Right ventricle myocardium superior (tissue), 1 donor: ENCODE results near the gene PCID2. TPM values are rescaled to one million over a fixed set of nuclear protein-coding genes. Genes with fewer than 3 reads are reported as not detected.

Source experiments
- ATAC-seq: fragments of 200-7000 bp; cut with Tn5 transposase; one replicate; pipeline ENCODE4 v1.9.1; 2020; ENCODE audit warnings: mild to moderate bottlenecking; ENCODE audit not compliant: poor library complexity
- DNase-seq: peaks from one replicate; pipeline ENCODE4 v3.0.0-alpha.2; 2020
- intact Hi-C: fragments of 100-400 bp; cut with DNase I; formaldehyde crosslinking; loops from one replicate; pipeline ENCODE4 v1.11.2; 2022
- total RNA-seq: library from RNA; stranded (reverse); fragmentation: NEBNext Ultra II Directional; extraction: Animal tissue kit (Norgen Biotek cat#: 25700); gene quantifications from one replicate; pipeline ENCODE4 v1.2.1, GENCODE V29; 2021
- donor health status: DM: no; HTN: yes; CAD: no; lungs with severe emphysema.

PCID2 gene
- total RNA-seq, 1 donor from 2014 or later: 54.4 TPM

DNA sequence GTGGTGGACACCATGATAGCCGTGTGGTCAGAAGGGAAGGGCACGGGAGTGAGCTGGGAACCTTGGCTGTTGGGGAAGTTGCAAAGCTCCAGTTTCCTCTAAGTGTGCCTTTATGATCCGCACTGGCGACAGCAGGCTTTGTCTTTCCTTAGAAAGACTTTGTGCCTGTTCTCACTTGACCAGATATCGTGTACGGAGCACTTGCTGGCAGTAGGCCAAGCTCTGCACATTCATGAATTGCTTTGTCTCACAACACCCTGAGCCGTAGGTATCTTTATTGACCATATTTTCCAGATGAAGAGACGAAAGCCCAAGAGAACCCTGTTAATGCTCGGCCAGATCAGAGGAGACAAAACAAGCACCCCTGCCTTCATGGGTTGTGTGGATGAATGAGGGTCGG lies 16.0 kb upstream of the PCID2 start:
- intact Hi-C loops: loop anchor here (5.0 kb wide), 1 partner anchor 192 kb away; no protein-coding TSS in a partner anchor
- ATAC-seq: peak; percentile 45

DNA sequence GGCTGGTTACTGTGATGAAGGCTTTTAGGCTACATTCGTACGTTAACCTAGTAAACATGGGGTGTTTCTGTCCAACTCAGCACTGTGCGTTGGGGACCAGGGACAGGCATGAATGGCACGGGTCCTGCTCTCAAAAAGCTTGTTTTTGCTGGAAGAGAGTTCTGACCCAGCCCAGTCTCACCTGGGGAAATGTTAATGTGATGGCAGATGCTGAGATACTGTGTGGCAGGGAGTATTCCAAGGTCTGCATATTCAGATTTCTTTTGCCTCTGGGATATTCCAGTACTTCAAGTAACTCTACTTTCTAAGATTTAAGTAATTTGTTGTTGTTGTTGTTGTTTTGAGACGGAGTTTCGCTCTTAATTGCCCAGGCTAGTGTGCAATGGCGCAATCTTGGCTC lies 14.6 kb upstream of the PCID2 start:
- ATAC-seq (no peak), DNase-seq (no peak)
- intact Hi-C loops: loop anchor here (5.0 kb wide), 1 partner anchor 191 kb away; no protein-coding TSS in a partner anchor

More for the DNA sequence above, 16.0 kb upstream of the PCID2 start:
- DNase-seq: peak; percentile 65

DNA sequence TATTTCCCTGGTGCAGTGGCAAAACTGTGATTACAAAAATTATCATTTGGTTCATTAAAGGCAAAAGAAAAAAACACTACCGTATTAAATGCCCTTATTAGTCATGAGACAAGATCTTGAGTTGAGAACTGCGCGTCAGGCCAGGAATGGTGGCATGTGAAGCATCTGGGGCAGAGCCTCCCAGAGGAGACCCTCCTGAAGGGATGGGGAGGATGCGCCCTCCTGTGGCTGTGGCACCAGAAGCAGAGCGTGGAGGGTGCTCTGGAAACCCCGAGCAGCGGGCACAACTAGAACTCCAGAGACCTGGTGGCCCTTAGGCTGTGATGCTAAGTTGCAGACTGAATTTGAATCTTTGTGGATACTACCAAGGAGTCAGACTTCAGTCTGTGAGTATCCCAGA lies 12.4 kb upstream of the PCID2 start:
- ATAC-seq (peak; percentile 53), DNase-seq (no peak)
- intact Hi-C loops: loop anchor here (5.0 kb wide), 1 partner anchor 189 kb away; no protein-coding TSS in a partner anchor

DNA sequence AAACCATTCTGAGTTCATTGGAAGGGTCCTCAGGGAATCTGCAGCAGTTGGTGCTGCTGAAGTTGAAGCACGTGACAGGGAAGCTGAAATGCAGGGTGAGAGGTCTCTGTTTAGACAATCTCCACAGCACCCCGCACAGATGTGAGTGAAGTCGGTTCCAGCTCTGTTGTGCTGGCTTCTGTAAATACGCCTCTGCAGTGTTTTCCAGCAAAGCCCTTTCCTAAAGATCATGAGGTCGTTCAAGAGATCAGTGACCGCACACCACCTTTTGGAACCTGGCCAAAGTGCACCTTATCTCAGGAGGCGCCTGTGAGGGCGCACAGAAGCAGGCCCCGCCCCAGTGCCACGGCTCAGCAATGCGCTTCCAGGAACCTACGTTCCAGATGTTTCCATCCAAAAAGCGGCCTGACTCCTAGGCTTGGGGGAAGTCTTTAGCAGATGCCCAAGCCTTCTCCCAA lies 11.7 kb upstream of the PCID2 start:
- ATAC-seq (peak; percentile 25), DNase-seq (no peak)
- intact Hi-C loops: loop anchor here (5.0 kb wide), 1 partner anchor 188 kb away; no protein-coding TSS in a partner anchor

DNA sequence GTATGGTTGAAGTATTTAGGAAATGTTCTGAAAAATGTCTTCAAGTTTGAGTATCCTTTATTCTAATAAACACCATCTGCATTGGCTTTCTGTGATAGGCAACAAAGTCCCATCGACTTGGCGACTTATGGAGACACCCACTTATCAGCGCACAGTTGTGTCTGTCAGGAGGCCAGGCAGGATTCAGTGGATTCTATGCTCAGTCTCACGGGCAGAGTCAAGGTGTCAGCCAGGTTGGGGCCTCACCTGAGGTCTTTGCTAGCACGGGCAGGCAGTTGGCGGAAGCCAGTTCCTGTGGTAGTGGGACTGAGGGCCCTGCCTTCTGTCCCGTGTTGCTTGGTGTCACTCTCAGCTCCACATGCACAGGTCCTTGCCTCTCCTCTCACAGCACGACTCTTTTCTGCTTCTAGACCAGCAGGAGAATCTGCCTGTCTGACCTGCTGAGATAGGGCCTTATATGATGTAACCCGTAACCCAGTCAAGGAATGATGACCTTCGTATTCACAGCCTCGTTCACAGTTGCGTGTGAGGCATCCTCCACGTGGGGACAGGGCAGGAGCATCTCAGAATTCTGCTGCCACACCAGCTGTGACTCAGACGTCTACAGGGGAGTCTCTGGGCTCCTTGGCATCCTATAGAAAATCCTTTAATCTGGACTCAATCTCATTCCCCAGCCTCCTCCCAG lies 10.9 kb upstream of the PCID2 start:
- intact Hi-C loops: no loop called here

DNA sequence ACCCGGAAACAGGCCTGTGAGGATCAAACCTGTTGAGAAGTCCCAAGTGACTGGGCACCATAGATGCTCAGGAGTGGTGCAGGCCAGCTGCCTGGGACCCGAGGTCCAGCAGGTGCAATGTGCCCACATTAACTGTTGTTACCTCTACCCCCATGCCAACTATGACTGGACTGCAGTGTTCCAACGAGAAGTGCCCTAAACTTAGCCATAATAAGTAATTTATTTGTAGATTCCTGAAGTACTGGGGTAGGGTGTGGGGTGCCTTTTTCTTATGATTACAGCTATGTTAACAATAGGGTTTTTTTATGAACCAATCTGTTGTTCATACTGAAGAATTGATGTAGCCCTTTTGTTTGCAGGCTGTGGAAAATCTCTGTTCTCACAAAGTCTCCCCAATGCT lies 10.1 kb upstream of the PCID2 start:
- DNase-seq: no peak
- intact Hi-C loops: no loop called here

More for the DNA sequence above, 10.9 kb upstream of the PCID2 start:
- ATAC-seq (no peak), DNase-seq (no peak)

DNA sequence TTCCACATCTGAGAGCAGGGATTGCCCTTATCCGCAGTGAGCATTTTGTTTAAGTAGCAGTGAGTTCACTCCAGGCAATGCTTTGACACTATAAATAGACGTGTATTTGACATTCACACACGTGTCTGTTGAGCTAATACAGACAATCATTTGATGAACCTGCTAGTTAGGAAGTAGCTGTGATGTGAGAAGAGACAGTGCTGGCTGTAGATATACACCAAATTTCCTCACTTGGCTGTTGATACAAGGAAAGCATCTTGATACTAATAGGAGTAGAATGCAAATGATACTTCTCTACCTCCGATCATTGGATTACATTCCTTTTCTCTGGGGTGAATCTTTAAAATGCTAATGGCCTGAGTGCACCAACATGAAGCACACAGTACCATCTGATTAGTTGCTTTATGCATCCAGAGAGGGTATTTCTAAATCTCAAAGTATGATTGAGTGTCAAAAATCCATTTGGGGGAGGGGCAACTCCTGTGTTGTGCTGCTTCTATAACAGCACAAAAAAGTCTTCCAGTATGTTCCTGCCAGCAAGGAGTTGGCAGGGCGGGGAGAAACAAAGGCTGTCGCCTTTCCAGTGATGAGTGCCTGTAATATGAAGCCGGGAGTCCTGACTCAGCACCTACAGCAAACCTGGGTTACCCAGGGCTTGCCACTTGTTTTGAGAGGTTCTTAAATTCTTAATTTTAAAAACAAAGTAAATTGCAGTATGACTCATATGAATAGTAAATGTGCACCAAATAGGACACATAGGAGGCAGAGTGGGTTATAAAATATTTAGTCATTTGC lies 8.0 kb upstream of the PCID2 start:
- DNase-seq: no peak
- intact Hi-C loops: no loop called here
- peak; percentile 83 for ATAC-seq

More for the DNA sequence above, 10.1 kb upstream of the PCID2 start:
- ATAC-seq: no peak

DNA sequence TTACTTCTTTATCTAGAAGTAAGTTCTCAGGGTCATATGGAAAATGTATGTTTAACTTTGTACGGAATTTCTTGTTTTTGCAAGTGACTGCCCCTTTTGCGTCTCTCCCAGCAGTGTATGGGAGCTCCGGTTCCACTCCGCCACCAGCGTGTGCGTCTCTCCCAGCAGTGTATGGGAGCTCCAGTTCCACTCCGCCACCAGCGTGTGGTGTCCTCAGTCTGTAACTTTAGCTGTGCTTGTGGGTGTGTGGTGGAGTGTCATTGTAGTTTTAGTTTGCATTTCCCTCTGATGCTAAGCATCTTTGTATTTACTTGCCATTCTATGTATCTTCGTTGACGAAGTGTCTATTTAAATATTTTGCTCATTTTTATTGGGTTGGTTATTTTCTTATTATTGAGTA lies 3.3 kb upstream of the PCID2 start:
- DNase-seq (no peak), ATAC-seq (no peak)
- intact Hi-C loops: no loop called here

DNA sequence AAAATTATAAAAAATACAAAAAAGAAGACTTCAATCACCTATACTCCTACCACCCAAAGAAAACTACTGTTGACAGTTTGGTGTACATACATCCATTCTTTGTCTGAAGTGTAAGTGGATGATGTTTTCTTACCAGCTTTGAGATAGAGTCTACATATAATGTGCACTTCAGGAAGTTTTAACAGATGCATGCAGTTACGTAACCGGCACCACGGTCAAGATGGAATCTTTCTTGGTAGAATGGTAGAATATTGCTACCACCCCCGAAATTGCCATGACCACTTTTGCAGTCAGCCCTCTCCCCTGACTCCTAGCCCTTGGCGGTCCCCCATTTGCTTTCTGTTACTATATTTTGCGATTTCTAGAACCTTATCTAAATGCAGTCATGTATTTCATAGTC lies 2.4 kb upstream of the PCID2 start:
- no peak for ATAC-seq
- DNase-seq: no peak
- intact Hi-C loops: no loop called here

DNA sequence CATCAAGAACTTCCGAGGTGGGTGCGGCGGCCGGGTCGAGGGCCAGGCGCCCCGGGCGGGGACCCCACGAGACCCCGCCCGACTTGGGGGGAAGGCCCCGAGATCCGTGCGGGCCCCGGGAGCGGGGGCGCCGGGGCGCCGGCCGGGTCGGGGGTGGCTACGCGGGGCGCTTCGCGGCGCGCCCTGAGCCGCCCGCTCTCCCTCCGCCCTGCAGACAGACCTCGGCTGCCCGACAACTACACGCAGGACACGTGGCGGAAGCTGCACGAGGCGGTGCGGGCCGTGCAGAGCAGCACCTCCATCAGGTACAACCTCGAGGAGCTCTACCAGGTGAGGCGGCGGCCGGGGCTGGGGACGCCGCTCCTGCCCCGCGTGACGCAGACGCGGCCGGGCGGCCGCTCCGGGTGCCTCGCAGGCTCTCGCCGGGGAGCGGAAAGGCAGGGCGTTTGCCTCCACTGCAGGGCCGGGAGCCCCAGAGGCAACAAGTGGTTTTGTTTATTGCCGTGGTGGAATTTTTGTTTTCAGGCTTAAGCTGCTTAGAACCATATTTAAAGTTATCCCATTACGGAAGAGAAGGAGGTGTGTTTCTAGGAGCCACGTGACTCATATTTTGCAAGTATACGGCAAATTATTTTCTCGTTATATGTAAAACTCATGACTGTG lies 1.4 kb upstream of the PCID2 start:
- intact Hi-C loops: no loop called here
- DNase-seq (peak; percentile 71), ATAC-seq (no peak)

DNA sequence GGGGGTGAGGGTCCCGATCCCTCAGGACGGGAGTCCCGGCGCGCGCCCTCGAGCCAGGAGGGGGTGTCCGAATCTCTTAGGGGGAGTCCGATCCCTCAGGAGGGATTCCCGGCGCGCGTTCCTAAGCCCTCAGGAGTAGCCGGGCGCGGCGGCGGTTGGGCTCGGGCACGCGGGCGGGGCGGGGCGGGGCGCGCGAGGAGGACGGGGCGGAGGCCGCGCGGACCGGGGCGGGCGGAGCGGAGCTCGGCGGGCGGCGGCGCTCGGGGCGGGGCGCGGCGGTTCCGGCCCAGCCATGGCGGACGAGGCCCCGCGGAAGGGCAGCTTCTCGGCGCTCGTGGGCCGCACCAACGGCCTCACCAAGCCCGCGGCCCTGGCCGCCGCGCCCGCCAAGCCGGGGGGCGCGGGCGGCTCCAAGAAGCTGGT lies 878 bp upstream of the PCID2 start, which contains the start of gene CUL4A:
Gene CUL4A, plus strand, starts transcription at position 278 of the 423 bp plus-strand sequence. Its CDS starts 15 bp downstream, at position 293.
- peak; percentile 90 for DNase-seq
- intact Hi-C loops: no loop called here

DNA sequence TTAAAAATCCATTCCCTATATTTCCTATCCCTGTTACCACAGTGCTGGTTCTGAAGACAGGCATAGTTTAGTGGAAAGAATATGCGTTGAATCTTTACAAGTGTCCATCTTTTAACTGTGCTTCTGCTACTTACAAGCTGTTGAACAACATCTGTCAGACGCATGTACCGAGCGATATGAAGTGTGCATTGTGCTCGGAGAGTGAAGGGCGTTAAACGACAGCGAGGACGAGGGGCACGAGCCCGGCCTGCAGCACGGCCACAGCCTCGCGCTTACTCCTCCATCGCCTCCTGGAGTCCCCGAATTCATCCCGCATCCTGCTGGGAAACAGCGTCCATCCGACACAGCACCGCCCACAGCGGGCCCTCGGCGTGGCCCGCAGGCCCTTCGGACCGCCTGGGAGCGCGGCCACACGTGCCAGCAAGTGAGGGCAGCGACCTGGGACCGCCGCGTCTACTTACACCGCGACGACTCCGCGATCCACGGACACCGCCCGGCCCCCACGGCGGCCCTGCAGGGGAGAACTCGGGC lies 514 bp downstream of the PCID2 start:
- intact Hi-C loops: no loop called here
- ATAC-seq: peak; percentile 12
- peak; percentile 57 for DNase-seq

More for the DNA sequence above, 878 bp upstream of the PCID2 start, which contains the start of gene CUL4A:
- ATAC-seq: peak; percentile 79

DNA sequence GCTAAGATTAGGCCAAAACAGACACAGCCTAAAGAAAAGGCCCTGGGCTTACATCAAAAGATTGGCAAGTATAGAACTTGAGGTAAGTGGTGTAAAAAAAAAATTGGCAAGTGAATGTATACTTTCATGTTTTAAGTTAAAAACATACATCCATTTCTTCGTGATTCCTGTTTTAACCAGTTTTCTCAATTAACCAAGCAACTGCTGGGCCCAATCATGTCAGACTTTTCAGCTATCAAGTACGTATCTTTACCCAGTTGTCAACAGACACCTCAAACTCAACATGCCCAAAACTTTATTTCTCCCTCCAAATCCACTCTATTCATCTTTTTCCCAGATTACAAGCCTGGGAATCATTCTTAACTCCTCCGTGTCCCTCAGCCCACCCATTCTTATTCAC lies 1.0 kb downstream of the PCID2 start:
- ATAC-seq (no peak), DNase-seq (no peak)
- intact Hi-C loops: no loop called here

DNA sequence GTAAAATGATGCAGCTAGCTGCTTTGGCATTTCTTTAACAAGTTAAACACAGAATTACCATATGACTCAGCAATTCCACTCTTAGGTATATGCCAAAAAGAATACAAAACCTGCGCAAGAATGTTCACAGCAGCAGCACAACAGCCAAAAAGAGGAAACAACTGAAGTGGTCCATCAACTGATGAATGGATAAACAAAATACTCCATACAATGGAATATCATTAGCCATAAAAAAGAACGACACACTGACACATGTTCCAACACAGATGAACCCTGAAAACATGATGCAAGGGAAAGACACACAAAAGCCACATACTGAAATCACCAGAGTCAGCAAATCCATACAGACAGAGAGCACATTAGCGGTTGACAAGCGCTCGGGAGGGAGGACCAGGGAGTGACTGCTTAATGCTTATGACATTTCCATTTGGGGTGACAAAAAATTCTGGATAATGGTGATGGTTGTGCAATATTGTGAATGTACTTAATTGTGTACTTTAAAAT lies 3.0 kb downstream of the PCID2 start:
- DNase-seq: no peak
- intact Hi-C loops: no loop called here

DNA sequence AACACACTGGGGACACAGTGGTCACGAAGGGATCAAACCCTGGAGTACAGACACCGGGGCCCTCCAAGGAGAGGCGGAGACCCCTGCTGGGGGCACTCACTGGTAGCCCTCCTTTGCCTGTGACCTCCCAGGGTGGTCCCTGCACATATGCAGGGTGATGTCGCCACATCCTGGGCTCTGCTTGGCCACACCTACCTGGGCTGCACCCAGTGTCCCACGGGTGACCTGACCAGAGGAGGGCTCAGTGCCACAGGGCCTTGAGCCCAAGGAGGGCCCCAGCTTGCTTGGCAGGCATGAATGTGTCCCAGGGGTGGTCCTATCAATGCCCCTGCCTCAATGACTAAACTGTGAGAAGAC lies 4.1 kb downstream of the PCID2 start:
- intact Hi-C loops: no loop called here
- ATAC-seq: peak; percentile 9
- DNase-seq: no peak

More for the DNA sequence above, 3.0 kb downstream of the PCID2 start:
- ATAC-seq: no peak

DNA sequence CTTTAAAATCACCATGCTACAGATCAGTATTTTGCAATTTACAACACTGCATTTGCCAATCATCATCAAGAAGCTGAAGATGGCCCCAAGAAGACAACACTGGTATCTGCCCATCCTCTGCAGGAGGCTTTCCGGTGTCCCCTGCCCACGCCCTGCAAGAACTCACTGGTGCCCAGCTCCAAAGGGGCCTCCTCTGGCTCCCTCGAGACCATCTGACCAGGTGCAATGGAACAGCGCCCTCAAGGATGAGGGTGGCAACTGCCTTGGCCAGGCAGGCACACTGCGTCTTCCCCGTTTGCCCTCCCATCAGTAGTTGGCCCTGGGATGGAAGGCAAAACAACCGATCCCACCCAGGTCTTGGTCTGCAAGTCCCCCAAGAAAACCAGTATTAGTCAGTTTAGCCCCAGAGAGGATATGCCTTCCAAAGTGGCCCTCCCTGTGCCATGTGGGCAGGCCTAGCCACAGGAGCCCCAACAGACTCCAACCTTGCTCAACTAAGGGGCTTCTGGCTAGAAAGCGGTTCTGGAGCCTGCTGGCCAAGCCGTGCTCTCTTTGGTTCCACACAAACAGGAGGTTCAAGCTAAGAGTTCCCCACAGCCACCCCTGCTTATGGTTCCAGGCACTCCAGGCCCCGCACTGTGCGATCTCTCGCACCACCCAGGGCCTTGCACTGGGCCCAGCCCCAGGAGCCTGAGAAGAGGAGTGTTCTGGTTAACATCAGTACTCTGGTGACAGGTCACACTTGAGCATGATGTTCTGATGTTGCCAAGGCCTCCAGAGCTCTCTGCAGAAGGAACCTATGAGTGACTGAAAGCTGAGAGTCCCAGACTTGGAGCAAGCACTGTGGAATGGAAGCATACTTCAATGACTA lies 4.7 kb downstream of the PCID2 start:
- peak; percentile 74 for ATAC-seq
- peak; percentile 71 for DNase-seq
- intact Hi-C loops: no loop called here

DNA sequence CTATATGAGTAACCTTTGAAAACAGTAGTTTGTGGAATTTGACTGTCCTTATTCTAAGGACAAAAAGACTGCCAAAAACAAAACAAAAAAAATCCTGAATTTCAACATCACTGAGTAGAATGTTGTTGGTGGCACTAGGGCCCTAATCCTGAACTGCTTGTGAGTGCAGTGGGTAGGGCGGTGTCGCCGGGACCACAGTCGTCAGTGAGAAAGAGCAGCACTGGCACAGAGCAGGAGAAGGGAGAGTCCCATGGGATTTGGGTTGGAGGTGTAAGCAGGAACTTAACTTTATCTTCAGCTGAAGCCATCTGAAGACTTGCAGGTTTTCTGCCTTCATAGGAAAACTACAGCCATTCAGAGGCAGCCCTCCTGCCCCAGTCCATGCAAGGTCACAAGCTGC lies 5.6 kb downstream of the PCID2 start:
- peak; percentile 34 for ATAC-seq

DNA sequence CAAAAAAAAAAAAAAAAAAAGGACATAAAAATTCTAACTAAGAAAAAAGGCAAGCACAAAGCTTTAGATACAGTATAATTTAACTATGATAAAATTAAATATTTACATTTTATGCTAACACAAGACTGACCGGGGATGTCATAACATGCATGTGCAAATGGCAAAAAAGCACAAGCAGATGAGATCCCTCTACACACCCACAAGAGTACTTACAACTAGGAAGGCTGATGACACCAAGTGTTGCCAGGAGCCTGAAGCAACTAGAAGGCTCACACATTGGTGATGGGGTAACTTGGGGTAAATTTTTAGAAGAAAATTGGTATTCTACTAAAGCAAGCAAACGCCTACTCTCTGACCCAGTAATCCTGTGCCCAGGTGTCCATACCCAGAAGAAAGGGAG lies 6.7 kb downstream of the PCID2 start:
- ATAC-seq (no peak), DNase-seq (no peak)
- intact Hi-C loops: no loop called here

More for the DNA sequence above, 5.6 kb downstream of the PCID2 start:
- intact Hi-C loops: no loop called here
- DNase-seq: no peak
